Right lobe of liver (tissue), 6 donors: ENCODE results near the gene ITPKB. TPM values are rescaled to one million over a fixed set of nuclear protein-coding genes. Genes with fewer than 3 reads are reported as not detected.
"Not testable (repeated sequence)": the region's sequence is repeated elsewhere in the genome, so short reads cannot be mapped to it uniquely, and the experiment has no call there.

Experiments used
- ATAC-seq, 4 donors: fragments of 200-7000 bp; cut with Tn5 transposase; one replicate each; pipeline ENCODE4 v1.9.1; 2020; ENCODE audit warnings: mild to moderate bottlenecking in 4 of 4, moderate library complexity in 4 of 4
- DNase-seq, 3 donors: peaks; one replicate each; pipeline ENCODE4 v3.0.0-alpha.2; 2020
- H3K27ac ChIP-seq, 3 donors: fragments of 200-600 bp; one replicate each; pipeline ENCODE4 v1.8.0; 2022
- H3K27me3 ChIP-seq, 2 donors: fragments of 200-600 bp; one replicate each; pipeline ENCODE4 v1.8.0; 2022
- H3K36me3 ChIP-seq, 4 donors: fragments of 200-600 bp; sonication (generic) in 1 of 4; one replicate each; pipeline versions ENCODE4 v1.5.1 to v1.8.0; 2017 to 2022; ENCODE audit warnings: control low read depth in 1 of 4
- H3K4me1 ChIP-seq, 4 donors: fragments of 200-600 bp; sonication (generic) in 1 of 4; one replicate each; pipeline versions ENCODE4 v1.5.1 to v1.8.0; 2017 to 2022; ENCODE audit warnings: control low read depth in 1 of 4
- H3K4me3 ChIP-seq, 3 donors: fragments of 200-600 bp; one replicate each; pipeline ENCODE4 v1.8.0; 2022
- H3K9me3 ChIP-seq, 4 donors: fragments of 200-600 bp; sonication (generic) in 1 of 4; one replicate each; pipeline versions ENCODE4 v1.5.1 to v1.8.0; 2017 to 2022; ENCODE audit warnings: control low read depth in 1 of 4
- CTCF ChIP-seq, 4 donors: fragments of 200-600 bp in 3 of 4; fragments of 450-650 bp in 1 of 4; IDR thresholded peaks; one replicate each; pipeline versions ENCODE4 v1.5.1 to v1.8.0; 2016 to 2022; ENCODE audit warnings: antibody characterized with exemption in 4 of 4, mild to moderate bottlenecking in 2 of 4
- POLR2A ChIP-seq: fragments of 450-650 bp; IDR thresholded peaks from one replicate; pipeline ENCODE4 v1.6.1; 2017; ENCODE audit warnings: antibody characterized with exemption, mild to moderate bottlenecking
- WGBS: methylation state at CpG from one replicate; pipeline ENCODE4 v1.1.6; 2018; ENCODE audit warnings: low coverage, low lambda C conversion rate; ENCODE audit not compliant: insufficient coverage; ENCODE audit errors: missing lambda C conversion rate; 5-methylcytosine and 5-hydroxymethylcytosine counted together
- intact Hi-C, 2 donors: fragments of 100-400 bp; cut with DNase I; formaldehyde crosslinking; loops; one replicate each; pipeline versions ENCODE4 v1.11.2 to v1.14.1; 2022
- total RNA-seq, 6 experiments: library from RNA; depleted of rRNA in 2 of 6; stranded (reverse); fragments of >200 nt in 2 of 6; fragmentation: NEBNext Ultra II Directional in 3 of 6; extraction: Animal tissue kit (Norgen Biotek cat#: 25700) in 3 of 6; gene quantifications; one replicate each; pipeline versions ENCODE4 v1.1.0 to v1.2.4, GENCODE V29; 2016 to 2023
- donor health status: DM: no; HTN: yes; CAD: no.
- donor health status: DM: no; HTN: no; CAD: no.
- donor health status: DM: no; HTN: no; CAD: no.
- donor health status: DM: no; HTN: yes; CAD: no.
- donor health status: DM: no; HTN: yes; CAD: no.

ITPKB gene
- total RNA-seq, 6 experiments from 2014 or later, result 2.1 to 4.1 (median 3.4) TPM

- Histone ChIP-seq H3K27me3 (no peaks in the 10 kb centered on the region), H3K36me3 (no peaks in the 10 kb centered on the region), H3K27ac (no peak overlapping the region), H3K4me3 (no peak overlapping the region), H3K9me3 (no peaks in the 10 kb centered on the region), H3K4me1 (no peaks in the 10 kb centered on the region)
- intact Hi-C loops, result no loop called here
- WGBS, result 43% methylated on average over 5 of the region's 5 CpGs
- TF ChIP-seq POLR2A (no peak), CTCF (IDR thresholded peaks at IDR 0.05) (no peak)
- ATAC-seq (peak in 1 of 4 donors; percentile 28), DNase-seq (no peak)
Measured at GRCh38 chr1:226778657-226779058, 39.6 kb upstream of the ITPKB start.

GRCh38 chr1:226776975-226777374 is 37.9 kb upstream of the ITPKB start:
- Histone ChIP-seq H3K27ac (no peak overlapping the region), H3K4me3 (no peak overlapping the region), H3K9me3 (no peaks in the 10 kb centered on the region), H3K4me1 (no peaks in the 10 kb centered on the region), H3K27me3 (no peaks in the 10 kb centered on the region), H3K36me3 (no peaks in the 10 kb centered on the region)
- TF ChIP-seq CTCF (IDR thresholded peaks at IDR 0.05), result no peak
- TF ChIP-seq POLR2A, result no peak
- 85% methylated on average over 1 of the region's 1 CpG for WGBS
- ATAC-seq (no peak), DNase-seq (no peak)
- intact Hi-C loops, result no loop called here

GRCh38 chr1:226776066-226776465 is 37.0 kb upstream of the ITPKB start:
- no peaks in the 10 kb centered on the region for H3K4me1 ChIP-seq
- no peak for ATAC-seq
- H3K4me3 ChIP-seq, result no peak overlapping the region
- TF ChIP-seq CTCF (IDR thresholded peaks at IDR 0.05), result no peak
- TF ChIP-seq POLR2A, result no peak
- no peaks in the 10 kb centered on the region for H3K36me3 ChIP-seq
- no peak for DNase-seq
- H3K27me3 ChIP-seq, result no peaks in the 10 kb centered on the region
- H3K9me3 ChIP-seq, result no peaks in the 10 kb centered on the region
- intact Hi-C loops, result no loop called here
- H3K27ac ChIP-seq, result no peak overlapping the region
- 73% methylated on average over 6 of the region's 6 CpGs for WGBS

- 54% methylated on average over 5 of the region's 7 CpGs for WGBS
Measured at GRCh38 chr1:226772446-226773139, 33.5 kb upstream of the ITPKB start.

GRCh38 chr1:226767170-226767569 is 28.1 kb upstream of the ITPKB start:
- H3K4me3 ChIP-seq, H3K27me3 ChIP-seq, intact Hi-C loops, H3K4me1 ChIP-seq, DNase-seq, H3K36me3 ChIP-seq, H3K27ac ChIP-seq, ATAC-seq, H3K9me3 ChIP-seq: not testable (repeated sequence)
- WGBS, result 91% methylated on average over 3 of the region's 3 CpGs

More at GRCh38 chr1:226772446-226773139, 33.5 kb upstream of the ITPKB start:
- Histone ChIP-seq H3K4me3 (no peak overlapping the region), H3K9me3 (no peaks in the 10 kb centered on the region), H3K27ac (no peak overlapping the region), H3K27me3 (no peaks in the 10 kb centered on the region), H3K4me1 (no peaks in the 10 kb centered on the region), H3K36me3 (no peaks in the 10 kb centered on the region)
- no peak for ATAC-seq
- DNase-seq, result no peak
- no peak for TF ChIP-seq POLR2A
- TF ChIP-seq CTCF (IDR thresholded peaks at IDR 0.05), result no peak
- intact Hi-C loops, result no loop called here
